DMS153 (cell line): Measurements from ENCODE around the gene KCTD11.

Source experiments
- DNase-seq: peaks from one replicate; lab custom pipeline; 2025; lab: John Stamatoyannopoulos, UW

KCTD11 gene

DNA sequence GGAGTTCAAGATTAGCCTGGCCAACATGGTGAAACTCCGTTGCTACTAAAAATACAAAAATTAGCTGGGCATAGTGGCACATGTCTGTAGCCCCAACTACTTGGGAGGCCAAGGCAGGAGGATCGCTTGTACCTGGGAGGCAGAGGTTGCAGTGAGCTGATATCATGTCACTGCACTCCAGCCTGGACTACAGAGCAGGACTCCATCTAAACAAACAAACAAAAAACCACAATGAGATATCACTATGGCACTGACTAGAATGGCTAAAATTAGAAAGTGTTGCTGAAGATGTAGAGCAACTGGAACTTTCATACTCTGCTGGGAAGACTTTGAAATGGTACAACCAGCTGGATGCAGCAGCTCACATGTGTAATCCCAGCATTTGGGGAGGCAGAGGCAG is 22.4 kb downstream of the KCTD11 start:
- DNase-seq = no peak

DNA sequence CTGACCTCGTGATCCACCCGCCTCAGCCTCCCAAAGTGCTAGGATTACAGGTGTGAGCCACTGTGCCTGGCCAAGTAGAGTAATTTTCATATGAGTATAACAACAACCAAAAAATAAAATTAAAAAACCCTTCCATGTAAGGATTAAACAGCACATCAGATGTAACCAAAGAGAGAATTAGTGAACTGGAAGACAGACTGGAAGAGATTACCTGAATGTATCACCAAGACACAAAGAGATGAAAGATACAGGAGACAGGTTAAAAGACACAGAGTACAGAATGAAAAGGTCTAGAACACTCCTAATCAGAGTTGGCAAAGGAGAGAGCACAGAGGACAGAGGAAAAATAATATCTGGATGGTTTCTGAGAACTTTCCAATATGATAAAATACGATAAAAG is 27.2 kb downstream of the KCTD11 start:
- DNase-seq = no peak

DNA sequence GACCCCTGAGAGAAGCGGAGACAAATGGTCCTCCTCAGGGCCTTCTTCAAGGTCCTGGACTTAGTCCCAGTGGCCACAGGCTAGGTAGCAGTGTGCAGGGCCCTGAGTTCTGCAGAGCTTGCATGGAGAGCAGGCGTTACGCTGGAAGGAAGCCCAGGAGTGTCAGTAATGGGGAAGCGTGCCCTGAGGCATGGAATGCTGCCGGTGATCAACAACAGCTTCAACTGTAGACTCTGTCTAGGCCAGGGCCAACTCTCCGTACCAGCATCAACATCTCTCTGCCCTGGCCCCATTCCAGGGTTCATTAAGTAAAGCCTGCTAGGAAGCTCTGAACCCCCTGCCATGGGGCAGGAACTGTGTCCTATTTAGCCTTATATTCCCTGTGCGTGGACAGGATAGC is 28.4 kb downstream of the KCTD11 start:
- no peak for DNase-seq

DNA sequence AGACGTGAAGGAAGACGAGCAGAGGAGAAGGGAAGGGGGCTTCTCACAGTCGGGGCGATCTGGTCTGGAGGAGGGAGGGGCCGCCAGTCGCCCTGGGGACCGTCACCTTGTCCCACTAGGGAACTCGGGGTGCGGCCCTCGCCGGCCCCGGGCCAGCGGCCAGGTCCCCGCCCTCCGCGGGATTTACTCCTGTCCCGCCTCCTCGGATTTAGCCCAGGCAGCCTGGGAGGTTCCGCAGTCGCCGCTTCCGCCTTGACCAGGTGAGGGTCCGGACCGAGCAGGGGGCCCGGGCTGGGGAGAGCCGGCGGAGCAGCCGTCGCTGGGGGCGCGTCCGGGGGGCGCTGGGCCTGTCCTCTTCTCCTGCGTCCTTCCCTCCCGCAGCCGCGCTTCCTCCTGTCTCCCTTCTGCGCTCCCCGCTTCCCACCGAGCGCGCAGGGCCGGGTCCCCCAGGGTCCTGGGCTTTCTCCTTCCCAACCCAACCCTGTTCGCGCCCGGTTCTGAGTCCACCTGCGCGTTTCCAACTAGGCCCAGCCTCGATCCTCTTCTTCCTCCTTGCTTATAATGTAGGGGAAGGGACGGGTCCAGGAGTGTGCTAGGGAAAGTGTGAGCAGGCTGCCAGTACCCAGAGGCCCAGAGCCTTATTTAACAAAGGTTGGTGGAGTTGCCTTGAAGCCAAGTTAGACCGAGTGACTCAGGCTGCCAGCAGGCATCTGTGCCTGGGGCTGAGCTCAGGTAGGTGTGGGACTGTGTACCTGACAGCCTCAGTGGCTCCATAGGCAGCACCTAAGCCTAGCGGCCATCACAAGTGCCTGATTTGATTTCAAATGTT is 29.1 kb downstream of the KCTD11 start, which contains the start of gene TNK1:
TSS of gene TNK1 (plus strand) at position 235 of the 829 bp plus-strand sequence. CDS start 1,838 bp downstream, outside the sequence.
- DNase-seq = no peak

DNA sequence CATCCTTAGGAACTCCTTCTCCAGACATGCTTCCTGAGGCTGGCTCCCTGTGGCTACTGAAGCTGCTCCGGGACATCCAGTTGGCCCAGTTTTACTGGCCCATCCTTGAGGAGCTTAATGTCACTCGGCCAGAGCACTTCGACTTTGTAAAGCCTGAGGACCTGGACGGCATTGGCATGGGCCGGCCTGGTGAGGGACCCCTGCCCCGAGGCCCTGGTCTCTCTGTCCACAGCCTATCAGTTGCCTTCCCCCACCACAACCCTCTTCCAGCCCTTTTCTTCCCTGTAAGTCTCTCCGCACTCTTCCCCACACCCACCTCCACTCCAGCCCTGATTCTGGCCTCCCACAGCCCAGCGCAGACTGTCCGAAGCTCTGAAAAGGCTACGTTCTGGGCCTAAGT is 30.9 kb downstream of the KCTD11 start:
- no peak for DNase-seq

DNA sequence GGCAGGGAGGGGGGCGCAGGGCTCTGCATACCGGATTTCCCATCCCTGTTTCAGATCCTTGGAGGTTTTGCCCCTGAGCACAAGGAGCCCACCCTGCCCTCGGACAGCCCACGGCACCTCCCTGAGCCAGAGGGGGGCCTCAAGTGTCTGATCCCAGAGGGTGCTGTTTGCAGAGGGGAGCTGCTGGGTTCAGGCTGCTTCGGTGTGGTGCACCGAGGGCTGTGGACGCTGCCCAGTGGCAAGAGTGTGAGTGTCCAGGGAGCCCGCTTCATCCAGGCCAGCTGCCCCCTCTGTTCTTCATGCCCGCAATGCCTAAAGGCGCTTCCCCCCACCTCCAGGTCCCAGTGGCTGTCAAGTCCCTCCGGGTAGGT is 31.4 kb downstream of the KCTD11 start:
- DNase-seq = no peak

DNA sequence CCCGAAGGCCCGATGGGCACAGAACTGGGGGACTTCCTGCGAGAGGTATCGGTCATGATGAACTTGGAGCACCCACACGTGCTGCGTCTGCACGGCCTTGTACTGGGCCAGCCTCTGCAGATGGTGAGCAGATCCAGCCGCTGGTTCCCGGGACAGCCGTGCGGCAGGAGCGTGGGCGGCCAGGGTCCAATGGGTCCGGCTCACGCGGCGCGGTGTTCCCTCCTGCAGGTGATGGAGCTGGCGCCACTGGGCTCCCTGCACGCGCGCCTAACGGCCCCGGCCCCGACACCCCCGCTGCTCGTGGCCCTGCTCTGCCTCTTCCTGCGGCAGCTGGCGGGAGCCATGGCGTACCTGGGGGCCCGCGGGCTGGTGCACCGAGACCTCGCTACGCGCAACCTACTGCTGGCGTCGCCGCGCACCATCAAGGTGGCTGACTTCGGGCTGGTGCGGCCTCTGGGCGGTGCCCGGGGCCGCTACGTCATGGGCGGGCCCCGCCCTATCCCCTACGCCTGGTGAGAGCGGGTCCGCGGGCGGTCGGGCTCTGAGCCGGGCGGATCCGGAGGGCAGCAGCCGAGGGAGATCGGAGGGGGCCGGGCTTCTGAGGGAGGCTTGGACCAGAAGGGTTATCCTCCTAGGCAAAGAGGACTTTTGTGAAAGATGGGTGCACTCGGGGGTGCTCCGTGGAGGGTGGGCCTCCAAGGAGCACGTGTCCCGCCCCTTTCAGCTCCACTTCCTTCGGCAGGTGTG is 32.0 kb downstream of the KCTD11 start:
- no peak for DNase-seq

DNA sequence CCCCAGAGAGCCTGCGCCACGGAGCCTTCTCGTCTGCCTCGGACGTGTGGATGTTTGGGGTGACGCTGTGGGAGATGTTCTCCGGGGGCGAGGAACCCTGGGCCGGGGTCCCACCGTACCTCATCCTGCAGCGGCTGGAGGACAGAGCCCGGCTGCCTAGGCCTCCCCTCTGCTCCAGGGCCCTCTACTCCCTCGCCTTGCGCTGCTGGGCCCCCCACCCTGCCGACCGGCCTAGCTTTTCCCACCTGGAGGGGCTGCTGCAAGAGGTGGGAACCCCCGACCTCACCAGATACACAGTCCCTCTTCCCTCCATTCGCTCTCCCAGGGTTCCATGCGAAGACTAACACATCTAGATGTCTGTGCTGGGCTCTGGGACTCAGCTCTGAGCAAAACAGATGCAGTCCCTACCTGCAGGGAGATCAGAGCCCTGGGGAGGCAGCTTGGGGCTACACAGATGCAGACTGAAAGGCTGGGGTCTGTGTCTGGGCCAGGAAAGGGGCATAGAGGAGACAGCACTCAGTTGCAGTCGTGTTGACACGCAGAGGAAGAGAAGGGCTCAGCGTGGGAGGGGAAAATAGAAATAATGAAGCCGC is 32.6 kb downstream of the KCTD11 start:
- DNase-seq = no peak

DNA sequence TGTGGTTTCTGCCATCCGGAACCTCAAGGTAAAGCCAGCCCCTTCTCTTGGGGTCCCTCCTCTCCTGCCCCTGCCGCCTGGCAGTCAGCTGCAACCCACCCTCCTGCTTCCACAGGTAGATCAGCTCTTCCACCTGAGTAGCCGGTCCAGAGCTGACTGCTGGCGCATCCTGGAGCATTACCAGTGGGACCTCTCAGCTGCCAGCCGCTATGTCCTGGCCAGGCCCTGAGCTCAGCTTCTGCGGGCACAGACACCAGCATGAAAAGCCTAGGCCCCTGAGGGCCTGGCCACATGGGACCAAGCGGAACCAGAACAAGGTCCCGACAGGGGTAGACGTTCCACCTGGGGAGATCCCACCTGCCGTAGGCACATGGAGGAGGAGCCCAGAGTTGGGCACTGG is 36.9 kb downstream of the KCTD11 start:
- no peak for DNase-seq

DNA sequence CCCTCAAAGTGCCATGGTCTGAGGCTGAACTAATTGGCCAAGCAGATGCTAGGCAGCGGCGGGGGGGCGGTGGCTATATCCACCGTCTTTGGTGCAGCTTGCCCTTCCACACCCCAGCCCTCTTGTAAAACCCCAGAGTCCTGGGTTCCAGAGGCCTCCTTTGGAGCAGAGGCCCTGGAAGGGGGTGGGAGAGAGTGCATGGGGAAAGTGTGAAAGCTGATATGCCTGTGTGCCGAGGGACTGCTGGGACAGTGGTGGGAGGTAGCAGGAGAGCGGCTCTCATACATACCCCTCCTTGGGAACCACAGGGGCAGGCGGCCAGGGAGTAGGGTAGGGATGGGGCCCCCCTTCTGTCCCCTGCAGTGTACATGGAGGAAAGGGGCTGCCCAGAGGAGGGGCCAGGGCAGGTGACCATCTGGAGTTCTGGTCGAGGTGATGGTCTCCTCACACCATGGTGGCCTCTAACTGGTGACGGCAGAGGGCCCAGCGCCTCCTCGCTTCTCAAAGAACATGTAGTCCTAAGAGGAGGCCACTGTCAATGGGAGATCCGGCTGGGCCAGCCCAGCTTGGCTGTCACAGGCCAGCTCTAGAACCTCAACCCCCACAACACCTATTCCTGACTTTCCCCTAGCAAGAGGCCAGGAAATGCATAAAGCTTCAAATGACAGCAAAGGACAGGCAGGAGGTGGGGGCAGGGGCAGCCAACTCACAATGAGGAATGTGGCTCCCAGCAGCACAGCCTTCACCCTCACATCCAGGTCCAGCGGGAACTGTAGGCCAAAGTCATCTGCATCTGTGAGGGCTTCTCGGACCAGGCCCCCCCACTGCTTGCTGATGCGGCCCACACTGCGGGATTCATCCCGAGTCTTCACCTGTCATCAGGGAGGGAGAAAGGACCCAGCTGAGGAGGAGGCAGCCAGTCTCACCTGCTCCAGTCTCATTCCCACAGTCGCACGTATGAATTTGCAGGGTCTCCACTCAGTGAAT is 38.3 kb downstream of the KCTD11 start:
- no peak for DNase-seq

DNA sequence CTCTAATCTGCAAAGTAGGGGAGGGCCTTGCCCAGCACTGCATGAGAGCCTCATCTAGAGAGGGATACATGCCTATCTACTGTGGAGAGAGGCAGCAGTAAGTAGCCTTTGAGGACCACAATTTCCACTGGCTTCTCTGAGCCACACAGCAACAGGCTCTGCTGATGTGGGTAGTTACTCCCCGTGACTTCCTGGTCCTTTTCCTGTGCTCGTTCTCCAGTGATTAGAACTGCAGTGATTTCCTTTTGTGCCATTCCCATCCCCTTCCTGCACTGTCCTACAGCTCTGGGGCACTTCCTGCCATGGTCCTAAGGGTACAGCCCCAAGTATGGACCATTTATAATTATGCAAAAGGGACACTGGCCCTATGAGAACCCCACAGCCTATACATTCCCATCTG is 39.3 kb downstream of the KCTD11 start:
- no peak for DNase-seq

DNA sequence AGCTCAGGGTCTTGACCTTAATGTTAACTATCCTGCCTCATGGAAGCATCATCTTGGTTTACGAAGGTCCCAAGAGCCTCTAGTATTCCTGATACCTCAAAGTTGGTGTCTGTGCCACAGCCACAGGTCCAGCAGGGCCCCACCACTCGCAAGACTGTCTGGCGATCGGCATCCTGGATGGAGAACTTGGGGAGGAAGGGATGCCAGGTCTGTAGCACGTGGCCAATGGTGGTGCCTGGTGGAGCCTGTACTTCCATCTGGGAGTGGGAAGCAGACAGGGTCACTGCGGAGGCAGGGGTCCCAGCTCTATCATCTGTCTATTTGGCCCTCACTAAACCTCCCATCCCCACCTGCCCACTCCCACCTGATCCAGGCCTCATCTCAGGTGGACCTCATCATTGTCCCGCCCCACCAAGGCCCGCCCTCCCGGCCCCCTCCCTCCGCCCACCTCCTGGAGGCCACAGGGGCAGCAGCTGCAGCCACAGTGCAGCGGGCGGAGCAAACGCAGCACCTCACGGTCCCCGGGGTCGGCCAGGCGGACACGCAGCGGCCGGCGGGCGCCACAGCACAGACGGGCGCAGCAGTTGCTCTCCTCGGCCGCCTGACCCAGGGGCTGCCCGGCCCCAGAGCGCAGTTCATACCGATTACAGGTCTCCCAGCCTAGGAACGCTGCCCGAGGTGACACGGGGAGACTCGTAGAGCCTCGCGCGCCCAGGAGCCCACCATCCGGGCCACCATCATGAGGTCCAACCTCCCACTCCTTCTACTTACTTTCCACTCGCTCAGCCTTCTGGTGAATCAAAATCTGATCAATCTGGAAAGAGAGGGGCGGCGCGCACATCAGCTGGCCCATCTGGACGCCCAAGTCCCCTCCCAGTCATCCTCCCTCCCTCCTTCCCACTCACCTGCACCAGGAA is 41.0 kb downstream of the KCTD11 start:
- no peak for DNase-seq

DNA sequence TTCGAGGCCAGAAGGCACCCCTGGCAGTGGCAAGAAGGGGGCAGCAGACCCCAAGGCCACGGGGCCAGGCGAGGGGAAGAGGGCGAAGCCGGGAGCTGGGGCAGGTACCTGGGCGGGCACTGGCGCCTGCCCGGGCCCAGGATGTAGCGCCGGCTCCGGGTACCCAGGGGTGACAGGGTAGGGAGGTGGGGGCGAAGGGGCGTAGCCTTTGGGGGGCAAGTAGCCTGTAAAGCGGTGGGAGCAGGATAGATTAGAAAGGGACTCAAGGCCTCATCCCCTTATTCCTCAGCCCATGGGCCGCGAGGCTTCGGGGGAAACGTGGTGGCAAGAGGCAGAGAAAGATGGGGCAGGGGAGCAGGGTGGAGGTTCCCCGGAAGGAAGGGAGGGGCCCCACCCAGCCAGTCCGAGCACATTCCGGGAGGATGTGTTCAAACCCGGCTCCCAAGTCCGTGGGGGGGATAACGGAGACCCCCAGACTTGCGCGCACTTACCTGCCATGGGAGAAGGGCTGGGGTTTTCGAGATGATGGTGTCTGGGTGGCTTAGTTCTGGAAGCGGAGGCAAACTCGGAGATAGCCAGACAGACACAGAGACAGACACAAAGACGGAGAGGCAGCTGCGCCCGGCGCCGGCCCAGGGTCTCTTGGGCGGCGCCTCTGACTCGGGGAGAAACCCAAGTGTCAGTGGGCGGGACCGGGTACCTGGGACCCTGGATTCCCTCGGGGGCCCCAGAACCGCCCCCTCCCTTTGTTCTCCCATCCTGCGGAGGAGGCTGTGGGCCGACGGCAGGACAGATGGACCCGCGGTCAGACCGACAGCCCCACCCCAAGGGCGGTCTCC is 41.9 kb downstream of the KCTD11 start:
- DNase-seq = no peak

DNA sequence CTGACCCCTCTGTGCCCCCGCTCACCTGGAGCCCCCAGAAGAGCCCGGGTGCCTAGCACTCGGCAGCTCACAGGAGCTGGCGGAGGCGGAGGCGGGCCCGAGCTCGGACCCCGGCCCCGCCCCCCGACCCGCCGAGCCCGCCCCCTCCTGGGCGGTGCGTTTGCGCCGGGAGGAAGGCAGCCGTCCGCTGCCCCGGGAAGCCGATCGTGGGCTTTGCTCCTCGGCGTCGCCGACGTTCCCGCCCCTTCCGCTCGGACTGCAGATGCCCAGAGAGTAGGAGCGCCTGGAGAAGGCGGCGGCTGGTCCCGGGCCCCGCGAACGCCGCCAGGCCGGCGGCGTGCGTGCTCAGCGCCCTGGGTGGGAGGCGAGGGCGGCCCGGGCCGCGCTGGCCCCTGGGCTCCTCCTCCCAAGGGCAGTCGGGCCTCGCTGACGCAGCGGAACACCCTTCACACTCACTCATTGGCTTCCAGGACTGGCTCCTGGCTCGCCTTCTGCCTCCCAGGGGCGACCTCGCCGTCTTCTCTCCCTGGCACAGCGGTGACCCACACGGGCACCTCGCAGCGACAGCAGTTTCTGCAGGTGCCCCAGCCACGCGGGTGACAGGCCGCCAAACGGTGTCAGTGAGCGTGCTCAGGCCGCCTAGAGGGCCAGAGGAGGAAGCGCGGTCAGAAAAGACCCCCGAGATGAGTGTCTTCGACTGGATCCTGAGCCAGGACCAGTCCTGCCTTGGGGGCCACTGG is 42.7 kb downstream of the KCTD11 start, which contains the start of gene PLSCR3:
TSS of gene PLSCR3 (minus strand) at position 74 of the 740 bp plus-strand sequence. CDS start 415 bp downstream, outside the sequence.
- peak; percentile 24 for DNase-seq

DNA sequence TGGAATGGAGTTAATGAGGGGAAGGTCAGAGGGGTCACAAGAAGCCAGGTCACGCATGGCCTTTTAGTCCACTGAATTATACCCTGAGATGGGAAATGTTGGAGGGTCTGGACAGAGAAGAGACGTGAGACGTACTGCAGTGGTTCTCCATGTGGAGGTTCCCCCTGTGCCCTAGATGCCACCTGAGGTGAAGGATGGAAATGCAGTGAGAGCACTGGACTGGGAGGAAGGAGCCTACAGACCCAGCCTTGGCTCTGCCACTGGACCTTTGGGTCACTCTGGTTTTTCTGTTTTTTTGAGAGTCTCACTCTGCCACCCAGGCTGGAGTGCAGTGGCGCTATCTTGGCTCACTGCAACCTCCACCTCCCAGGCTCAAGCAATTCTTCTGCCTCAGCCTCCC is 44.2 kb downstream of the KCTD11 start:
- DNase-seq = no peak

DNA sequence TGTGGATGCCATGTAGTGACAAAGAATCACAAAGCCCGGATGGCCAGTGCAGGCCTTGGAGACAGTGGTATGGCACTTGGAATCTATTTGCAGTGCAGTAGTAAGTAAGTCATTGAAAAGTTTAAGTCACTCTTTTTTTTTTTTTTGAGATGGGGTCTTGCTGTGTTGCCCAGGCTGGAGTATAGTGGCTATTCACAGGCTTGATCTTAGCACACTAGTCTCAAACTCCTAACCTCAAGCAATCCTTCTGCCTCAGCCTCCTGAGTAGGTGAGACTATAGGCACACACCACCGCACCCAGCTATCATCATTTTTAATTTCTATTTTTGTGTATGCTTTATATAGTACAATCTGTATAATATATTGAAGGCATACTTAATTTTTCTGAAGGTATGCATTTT is 46.6 kb downstream of the KCTD11 start:
- no peak for DNase-seq

DNA sequence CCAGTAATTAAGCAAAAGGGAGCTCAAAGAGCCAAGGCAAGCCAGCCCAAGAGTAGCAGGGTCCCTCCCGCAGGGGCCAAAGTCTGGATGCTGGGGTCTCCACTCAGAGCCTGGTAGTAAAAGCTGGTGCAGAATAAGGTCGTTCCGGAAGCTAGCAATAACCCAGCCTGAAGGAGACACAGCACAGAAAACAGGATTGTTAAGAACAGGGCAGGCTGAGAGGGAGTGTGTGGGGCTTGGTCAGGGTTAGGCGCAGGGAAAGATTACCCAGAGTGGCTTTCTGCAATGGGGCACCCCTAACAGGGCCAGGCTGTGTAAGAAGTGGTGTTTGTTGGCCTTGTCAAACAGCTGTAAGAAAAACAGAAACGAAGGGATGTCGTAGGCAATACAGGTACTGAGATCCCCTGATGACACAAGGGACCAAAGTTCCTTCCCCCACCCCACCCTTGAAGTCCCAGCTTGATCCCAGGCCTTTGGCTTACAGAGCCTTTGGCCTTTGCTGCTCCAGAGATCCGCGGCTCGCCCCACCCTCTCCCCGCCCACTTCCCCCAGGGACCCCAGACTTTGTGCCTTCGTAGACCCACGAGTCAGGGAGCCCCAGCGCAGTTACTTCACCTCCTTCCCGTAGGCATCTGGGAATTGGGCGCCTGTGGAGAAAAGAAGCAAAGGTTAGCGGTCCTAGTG is 51.2 kb downstream of the KCTD11 start:
- DNase-seq = no peak

DNA sequence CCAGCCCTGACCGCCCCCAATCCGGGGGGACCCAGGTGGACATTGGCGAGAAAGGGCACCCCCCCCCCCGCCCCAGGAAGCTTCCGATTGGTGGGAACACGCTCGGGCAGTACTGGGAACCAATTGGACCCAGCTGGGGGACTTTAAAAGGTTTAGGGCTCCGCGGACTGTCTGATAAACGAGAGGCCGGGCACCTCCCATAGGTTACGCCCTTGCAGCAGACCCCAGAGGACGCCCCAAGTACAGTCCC is 51.7 kb downstream of the KCTD11 start:
- DNase-seq = no peak
